ENCODE data around the gene DTWD2.

The DTWD2 gene

DNA sequence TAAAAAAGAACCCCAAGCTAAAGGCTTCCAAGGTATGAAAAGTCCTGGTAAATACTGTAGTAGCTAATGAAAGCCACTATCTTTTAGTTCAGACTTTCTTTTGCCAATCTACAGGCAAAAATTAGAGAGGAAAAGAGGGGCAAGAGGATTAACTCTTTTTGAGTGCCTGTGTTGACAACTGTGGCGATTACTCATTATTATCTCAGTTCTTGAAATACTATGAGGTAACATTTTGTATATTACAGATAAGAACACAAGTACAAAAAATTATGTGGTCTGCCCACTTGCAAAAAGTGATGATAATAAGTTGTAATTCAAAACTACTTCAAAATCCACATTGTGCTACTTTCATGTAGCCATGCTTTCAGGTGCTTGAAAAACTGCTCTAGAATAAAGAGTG lies 144.0 kb downstream of the DTWD2 start:
- Histone ChIP-seq H3K27me3 (no peaks in the 10 kb centered on the region), H3K36me3 (no peaks in the 10 kb centered on the region), H3K9me3 (no peaks in the 10 kb centered on the region), H3K4me3 (ENCODE audit: low read depth in 1 of 2, low read length in 1 of 2) (no peak overlapping the region), H3K4me1 (ENCODE audit: control insufficient read depth in 1 of 2, insufficient read depth in 1 of 2, low read depth in 1 of 2, low read length in 1 of 2) (no peaks in the 10 kb centered on the region), H3K27ac (no peak overlapping the region)
- TF ChIP-seq, protein P1, sequence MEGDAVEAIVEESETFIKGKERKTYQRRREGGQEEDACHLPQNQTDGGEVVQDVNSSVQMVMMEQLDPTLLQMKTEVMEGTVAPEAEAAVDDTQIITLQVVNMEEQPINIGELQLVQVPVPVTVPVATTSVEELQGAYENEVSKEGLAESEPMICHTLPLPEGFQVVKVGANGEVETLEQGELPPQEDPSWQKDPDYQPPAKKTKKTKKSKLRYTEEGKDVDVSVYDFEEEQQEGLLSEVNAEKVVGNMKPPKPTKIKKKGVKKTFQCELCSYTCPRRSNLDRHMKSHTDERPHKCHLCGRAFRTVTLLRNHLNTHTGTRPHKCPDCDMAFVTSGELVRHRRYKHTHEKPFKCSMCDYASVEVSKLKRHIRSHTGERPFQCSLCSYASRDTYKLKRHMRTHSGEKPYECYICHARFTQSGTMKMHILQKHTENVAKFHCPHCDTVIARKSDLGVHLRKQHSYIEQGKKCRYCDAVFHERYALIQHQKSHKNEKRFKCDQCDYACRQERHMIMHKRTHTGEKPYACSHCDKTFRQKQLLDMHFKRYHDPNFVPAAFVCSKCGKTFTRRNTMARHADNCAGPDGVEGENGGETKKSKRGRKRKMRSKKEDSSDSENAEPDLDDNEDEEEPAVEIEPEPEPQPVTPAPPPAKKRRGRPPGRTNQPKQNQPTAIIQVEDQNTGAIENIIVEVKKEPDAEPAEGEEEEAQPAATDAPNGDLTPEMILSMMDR (IDR thresholded peaks at IDR 0.05): no peak

DNA sequence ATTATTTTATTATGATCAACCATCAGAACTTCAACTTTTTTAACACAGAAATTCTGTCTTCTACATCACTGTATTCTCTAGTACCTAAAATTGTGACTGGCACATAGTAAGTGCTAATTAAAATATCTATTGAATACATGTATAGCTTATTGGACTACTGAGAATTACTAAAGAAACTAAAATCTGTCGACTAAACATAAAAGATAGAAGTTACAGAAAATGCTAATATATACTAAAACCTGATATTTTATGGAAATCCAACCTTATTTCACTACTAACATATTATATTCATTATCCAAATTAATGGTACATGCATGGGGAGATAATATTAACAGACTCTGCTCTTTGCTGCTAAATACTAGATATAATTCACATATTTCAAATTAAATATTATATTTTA lies 153.6 kb downstream of the DTWD2 start:
- H3K9me3 ChIP-seq: no peaks in the 10 kb centered on the region
- no peak overlapping the region for H3K4me3 ChIP-seq (ENCODE audit: low read depth in 1 of 2, low read length in 1 of 2)
- no peak overlapping the region for H3K27ac ChIP-seq
- no peaks in the 10 kb centered on the region for H3K4me1 ChIP-seq (ENCODE audit: control insufficient read depth in 1 of 2, insufficient read depth in 1 of 2, low read depth in 1 of 2, low read length in 1 of 2)
- H3K27me3 ChIP-seq: no peaks in the 10 kb centered on the region
- TF ChIP-seq, protein P1 (IDR thresholded peaks at IDR 0.05): no peak
- no peaks in the 10 kb centered on the region for H3K36me3 ChIP-seq

DNA sequence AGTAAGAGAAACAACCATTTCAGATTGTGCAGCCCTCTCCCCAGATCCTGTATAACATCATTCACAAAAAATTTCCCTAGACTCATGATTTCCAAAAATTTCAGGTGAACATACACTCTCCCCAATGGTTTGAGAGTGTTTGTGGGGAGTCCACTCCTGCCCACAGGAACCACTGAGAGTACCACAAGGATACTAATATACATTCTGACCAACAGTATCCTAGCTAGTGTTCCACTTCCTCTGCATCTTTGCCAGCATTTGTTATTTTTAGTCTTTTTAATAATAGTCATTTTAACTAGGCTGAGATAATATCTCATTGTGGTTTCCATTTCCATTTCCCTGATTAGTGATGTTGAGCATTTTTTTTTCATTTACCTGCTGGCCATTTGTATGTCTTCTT lies 155.4 kb downstream of the DTWD2 start:
- Histone ChIP-seq H3K36me3 (no peaks in the 10 kb centered on the region), H3K9me3 (no peaks in the 10 kb centered on the region), H3K4me1 (ENCODE audit: control insufficient read depth in 1 of 2, insufficient read depth in 1 of 2, low read depth in 1 of 2, low read length in 1 of 2) (no peaks in the 10 kb centered on the region), H3K4me3 (ENCODE audit: low read depth in 1 of 2, low read length in 1 of 2) (no peak overlapping the region), H3K27me3 (no peaks in the 10 kb centered on the region), H3K27ac (no peak overlapping the region)
- TF ChIP-seq, protein P1 (IDR thresholded peaks at IDR 0.05): no peak

DNA sequence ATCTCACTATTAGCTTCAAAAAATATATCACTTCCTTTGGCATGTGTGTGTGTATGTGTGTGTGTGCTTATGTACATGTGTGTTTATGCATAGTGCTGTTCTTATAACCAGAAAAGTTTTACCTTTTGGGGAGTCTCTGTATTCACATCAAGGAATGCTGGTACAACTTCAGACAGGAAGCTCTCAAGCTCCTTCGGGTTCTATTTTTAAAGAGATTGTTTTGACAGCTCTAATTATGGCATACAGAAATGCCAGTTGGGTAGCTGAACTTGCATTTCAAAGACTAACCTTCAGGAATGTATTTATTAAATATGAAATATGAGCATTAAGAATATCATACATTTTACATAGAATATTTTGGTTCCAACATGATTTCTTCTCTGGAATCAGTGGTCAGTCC lies 163.1 kb downstream of the DTWD2 start:
- Histone ChIP-seq H3K4me3 (ENCODE audit: low read depth in 1 of 2, low read length in 1 of 2) (no peak overlapping the region), H3K27ac (no peak overlapping the region), H3K4me1 (ENCODE audit: control insufficient read depth in 1 of 2, insufficient read depth in 1 of 2, low read depth in 1 of 2, low read length in 1 of 2) (no peaks in the 10 kb centered on the region), H3K36me3 (no peaks in the 10 kb centered on the region), H3K27me3 (no peaks in the 10 kb centered on the region), H3K9me3 (no peaks in the 10 kb centered on the region)
- TF ChIP-seq, protein P1 (IDR thresholded peaks at IDR 0.05): no peak

DNA sequence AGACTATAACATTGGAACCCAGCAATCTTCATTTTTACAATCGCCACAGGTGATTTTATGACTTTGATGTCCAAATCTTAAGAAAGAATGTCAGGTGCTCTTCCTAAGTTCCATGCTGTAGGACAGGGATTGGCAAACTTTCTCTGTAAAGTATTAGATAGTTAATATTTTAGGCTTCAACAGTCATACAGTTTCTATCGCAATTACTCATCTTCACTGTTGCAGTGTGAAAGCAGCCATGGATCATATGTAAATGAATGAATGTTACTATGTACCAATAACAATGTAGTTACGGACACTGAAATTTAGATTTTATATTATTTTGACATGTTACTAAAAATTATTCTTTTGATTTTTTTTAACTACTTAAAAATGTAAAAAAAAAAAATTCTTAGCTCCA lies 169.7 kb downstream of the DTWD2 start:
- TF ChIP-seq, protein P1 (IDR thresholded peaks at IDR 0.05): no peak
- no peaks in the 10 kb centered on the region for H3K36me3 ChIP-seq
- no peaks in the 10 kb centered on the region for H3K4me1 ChIP-seq (ENCODE audit: control insufficient read depth in 1 of 2, insufficient read depth in 1 of 2, low read depth in 1 of 2, low read length in 1 of 2)
- no peak overlapping the region for H3K27ac ChIP-seq
- no peaks in the 10 kb centered on the region for H3K27me3 ChIP-seq
- H3K4me3 ChIP-seq (ENCODE audit: low read depth in 1 of 2, low read length in 1 of 2): no peak overlapping the region
- no peaks in the 10 kb centered on the region for H3K9me3 ChIP-seq

DNA sequence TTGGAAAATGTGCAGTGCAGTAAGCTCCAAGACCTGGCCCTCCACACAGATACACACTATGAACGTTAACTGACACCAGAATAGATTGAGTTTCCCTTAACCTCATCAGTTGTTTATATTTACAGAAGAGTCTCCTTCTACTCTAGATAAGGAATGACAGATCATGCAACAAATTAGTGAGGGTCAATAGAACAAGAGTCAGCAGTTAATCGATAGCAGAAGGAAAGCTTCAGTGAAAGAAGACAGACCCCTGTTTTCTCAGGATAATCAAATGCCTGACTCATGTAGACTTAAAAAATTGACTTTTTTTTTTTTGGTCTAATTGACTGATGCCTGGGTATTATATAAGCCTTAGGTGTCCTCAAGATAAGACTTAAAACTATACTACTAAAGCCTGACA lies 179.9 kb downstream of the DTWD2 start:
- TF ChIP-seq, protein P1 (IDR thresholded peaks at IDR 0.05): no peak
- H3K27me3 ChIP-seq: no peaks in the 10 kb centered on the region
- H3K9me3 ChIP-seq: no peaks in the 10 kb centered on the region
- H3K36me3 ChIP-seq: no peaks in the 10 kb centered on the region
- no peak overlapping the region for H3K27ac ChIP-seq
- no peak overlapping the region for H3K4me3 ChIP-seq (ENCODE audit: low read depth in 1 of 2, low read length in 1 of 2)
- no peaks in the 10 kb centered on the region for H3K4me1 ChIP-seq (ENCODE audit: control insufficient read depth in 1 of 2, insufficient read depth in 1 of 2, low read depth in 1 of 2, low read length in 1 of 2)
